ENCODE measurements around the gene DLL4.
"Not testable (repeated sequence)": the region's sequence is repeated elsewhere in the genome, so short reads cannot be mapped to it uniquely, and the experiment has no call there.

Gene DLL4

DNA sequence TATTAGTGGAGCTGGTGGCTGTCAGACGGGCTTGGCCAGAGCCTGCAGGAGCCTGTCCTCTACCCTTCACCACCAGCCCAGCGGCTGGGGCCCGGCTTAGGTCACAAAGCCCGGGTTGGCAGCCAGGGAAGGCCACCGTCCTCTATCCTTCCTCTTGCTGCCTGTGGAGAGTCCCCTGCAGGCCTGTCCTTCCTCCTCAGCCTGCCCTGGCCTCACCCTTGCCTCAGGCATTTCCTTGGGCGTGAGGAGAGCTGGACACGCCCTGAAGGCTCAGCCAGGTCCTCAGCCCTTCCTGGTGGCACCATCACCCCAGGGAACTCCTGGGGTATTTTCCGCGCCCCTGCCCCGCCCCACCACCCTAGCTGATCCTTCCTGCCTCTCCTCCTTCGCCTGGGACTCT is 31.8 kb downstream of the DLL4 start:
- DNase-seq = no peak

DNA sequence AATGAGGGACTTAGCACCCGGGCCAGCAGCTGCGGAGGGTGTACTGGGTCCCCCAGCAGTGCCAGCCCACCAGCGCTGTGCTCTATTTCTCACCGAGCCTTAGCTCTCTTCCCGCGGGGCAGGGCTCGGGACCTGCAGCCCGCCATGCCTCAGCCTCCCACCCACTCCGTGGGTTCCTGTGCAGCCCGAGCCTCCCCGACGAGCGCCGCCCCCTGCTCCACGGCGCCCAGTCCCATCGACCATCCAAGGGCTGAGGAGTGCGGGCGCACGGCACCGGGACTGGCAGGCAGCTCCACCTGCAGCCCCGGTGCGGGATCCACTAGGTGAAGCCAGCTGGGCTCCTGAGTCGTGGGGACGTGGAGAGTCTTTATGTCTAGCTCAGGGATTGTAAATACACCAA is 32.6 kb downstream of the DLL4 start:
- DNase-seq = not testable (repeated sequence)

GRCh38 chr15:40962317-40962716 is 33.2 kb downstream of the DLL4 start:
- DNase-seq = not testable (repeated sequence)

GRCh38 chr15:40963201-40963600 is 34.1 kb downstream of the DLL4 start:
- no peak for DNase-seq

GRCh38 chr15:40964006-40964405 is 34.9 kb downstream of the DLL4 start:
- DNase-seq = no peak

GRCh38 chr15:40964634-40965033 is 35.5 kb downstream of the DLL4 start:
- DNase-seq = no peak

- DNase-seq = no peak
These were observed 39.3 kb downstream of the DLL4 start for GRCh38 chr15:40968290-40969085.

- DNase-seq = no peak
These were observed 40.2 kb downstream of the DLL4 start for GRCh38 chr15:40969363-40969762.

DNA sequence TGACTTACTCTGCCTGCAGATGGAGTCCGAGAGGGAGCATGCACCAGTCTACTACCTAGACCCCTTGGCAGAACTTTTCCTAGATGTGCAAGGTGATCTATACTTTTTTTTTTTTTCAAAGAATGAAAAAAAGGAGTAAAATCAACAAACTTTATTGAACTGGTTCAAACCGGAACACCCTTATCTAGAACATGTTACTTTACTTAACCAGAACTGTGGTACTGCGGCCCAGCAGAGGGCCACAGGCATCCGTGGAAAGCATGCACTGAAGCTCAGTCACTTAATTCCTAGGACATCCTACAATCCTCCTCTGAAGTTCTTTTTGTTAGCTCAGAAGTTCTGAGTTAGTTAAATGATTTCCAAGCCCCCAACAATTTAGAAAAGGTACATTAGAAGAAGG is 45.7 kb downstream of the DLL4 start:
- DNase-seq = no peak

DNA sequence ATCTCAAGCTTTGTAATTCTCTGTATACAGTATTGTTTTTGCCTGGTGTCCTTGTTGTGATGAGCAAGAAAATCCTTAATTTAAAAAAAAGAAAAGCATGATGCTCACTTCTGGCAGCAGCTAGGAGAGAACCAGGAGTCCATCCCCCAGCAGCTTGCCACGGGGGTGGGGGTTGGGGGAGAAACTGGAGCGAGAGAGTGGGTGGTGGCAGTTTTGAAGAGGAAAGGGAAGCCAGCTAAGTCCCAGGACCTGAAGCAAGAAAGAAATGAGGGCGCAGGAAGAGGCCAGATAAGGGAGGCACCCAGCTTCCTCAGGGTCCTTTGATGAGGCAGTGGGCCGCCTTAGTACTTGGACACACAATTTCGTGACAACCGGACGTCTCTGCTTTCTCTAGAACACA is 47.7 kb downstream of the DLL4 start:
- no peak for DNase-seq

- DNase-seq = no peak
These were observed 49.0 kb downstream of the DLL4 start for GRCh38 chr15:40978141-40978540.

DNA sequence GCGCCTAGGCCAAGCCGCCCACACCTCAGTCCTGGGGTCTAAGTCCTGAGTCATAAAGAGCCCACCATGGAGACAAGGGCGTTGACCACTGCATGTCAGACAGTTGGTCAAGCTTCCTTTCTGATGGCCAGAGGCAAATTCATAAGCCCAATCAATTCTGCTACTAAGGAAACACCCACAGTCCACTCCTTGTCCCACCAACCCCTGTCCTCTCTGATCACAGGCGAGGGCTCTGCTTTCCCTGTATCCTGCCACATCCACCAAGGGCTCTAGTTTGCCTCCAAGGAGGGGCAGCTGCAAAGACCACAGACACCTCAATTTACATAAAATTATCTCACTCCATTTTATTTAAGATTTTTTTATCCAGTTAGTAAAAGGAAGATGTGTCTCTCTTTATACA is 49.4 kb downstream of the DLL4 start:
- DNase-seq = no peak

DNA sequence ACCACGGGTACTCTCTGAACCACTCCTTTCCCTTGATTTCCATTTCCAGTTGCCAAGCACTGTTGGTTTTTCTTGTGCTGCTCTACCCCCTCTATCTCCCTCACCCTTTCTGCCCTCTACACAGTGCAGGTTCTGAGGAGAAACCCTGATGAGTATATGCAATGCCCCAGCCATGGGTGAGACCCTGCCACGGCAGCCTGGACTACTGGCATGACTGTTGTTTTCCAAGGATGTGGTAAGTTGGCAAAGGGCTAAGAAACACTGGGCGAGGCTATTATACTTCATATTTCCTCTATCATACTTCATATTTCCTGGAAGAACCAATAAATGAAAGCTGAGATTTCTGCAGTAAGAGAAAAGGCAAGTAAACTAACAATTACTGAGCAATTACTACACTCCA is 52.0 kb downstream of the DLL4 start:
- no peak for DNase-seq

- DNase-seq = no peak
These were observed 53.7 kb downstream of the DLL4 start for GRCh38 chr15:40982855-40983254.

GRCh38 chr15:40984406-40984805 is 55.3 kb downstream of the DLL4 start:
- DNase-seq = no peak

GRCh38 chr15:40984964-40985363 is 55.8 kb downstream of the DLL4 start:
- peak; percentile 78 for DNase-seq

GRCh38 chr15:40985541-40986330 is 56.6 kb downstream of the DLL4 start:
- DNase-seq = peak; percentile 30

DNA sequence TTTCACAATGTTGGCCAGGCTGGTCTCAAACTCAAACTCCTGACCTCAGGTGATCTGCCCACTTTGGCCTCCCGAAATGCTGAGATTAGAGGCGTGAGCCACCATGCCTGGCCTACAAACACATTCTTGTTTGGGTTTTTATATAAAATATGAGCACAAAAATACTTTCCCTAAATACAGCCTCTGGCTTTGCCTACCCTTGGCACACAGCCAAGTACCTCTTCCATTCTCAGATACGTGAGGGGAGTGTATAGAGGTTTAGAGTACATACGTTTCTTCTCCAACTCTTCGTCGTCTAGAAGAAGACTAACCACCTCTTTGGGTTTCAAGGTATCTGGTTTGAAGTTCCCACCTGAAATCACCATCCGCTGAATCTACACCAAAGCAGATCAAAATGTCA is 57.7 kb downstream of the DLL4 start:
- DNase-seq = no peak

DNA sequence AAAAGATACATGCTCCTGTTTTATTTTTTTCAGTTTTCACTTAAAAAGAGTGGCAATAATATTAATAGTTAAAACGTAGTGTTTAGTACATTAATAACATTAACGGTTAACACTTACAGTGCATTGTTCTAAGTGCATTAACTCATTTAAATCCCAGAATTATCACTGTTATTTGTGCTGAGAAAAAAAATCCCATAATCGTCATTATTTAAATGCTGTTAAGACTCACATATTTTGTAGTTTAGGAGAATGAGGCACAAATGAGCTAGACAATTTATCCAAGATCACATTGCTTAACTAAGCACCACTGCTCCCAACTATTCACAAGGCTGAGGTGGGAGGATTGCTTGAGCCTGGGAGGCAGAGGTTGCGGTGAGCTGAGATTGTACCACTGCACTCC is 59.0 kb downstream of the DLL4 start:
- no peak for DNase-seq

Data from fibroblast of skin of right quadriceps (primary cell).